CD4-positive, alpha-beta T cell treated with Interleukin-4 for 1 hour (primary cell): ENCODE measurements around the gene ARL15.

Experiments
- DNase-seq, 2 donors: peaks; one replicate each; pipeline ENCODE4 v3.0.0-alpha.2; 2020 to 2022

ARL15 gene

DNA sequence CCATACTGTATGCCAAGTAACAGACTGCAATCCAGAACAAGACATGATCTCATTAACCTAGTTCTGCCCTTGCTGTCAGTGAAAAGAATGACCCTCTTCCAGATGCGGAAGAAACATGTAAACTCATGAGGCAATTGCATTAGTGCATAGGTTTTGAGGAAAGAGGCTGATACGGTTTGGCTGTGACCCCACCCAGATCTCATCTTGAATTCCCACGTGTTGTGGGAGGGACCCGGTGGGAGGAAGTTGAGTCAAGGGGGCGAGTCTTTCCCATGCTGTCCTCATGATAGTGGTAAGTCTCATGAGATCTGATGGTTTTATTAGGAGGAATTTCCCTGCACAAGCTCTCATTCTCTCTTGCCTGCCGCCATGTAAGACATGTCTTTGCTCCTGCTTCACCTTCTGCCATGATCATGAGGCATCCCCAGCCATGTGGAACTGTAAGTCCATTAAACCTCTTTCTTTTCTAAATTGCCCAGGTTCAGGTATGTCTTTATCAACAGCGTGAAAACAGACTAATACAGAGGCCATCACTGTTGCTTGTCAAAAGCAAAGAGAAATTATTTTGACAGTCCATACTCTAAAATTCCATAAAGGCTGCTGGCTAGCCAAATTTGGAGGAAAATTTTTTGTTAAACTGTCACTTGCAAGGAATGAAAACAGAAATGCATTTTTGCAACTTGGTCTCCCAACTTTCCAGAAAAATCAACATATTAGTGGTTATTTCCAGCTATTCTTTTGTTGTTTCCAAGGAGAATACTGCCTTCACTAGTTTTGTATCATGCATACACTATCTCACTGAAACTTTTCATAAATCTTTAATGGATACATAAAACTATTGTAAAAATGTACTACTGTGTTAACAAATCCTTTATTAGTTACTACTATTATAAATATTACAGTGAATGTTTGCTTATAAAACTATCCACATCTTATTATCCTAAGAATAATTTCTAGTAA lies 3.2 kb upstream of the ARL15 start:
- peak in 1 of 2 donors; percentile 24 for DNase-seq

DNA sequence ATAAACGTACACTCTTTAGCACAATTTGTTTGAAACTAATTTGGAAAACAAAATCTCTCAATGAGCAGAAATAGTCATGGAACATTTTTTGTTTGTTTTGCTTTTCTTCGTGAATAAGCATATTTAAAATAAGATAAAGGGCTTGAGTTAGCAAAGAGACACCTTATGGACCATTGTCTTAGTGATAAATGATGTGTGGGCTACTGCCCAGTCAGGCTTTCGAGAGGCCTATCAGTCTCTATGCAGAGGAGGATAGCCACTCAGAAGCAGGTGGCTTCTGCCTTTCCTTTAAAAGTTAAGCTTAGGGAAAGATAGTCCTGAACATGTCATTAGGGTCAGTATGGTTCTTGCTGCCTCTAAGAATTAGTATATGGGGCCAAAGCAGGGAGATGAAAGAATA lies 2.1 kb upstream of the ARL15 start:
- DNase-seq, result no peak

DNA sequence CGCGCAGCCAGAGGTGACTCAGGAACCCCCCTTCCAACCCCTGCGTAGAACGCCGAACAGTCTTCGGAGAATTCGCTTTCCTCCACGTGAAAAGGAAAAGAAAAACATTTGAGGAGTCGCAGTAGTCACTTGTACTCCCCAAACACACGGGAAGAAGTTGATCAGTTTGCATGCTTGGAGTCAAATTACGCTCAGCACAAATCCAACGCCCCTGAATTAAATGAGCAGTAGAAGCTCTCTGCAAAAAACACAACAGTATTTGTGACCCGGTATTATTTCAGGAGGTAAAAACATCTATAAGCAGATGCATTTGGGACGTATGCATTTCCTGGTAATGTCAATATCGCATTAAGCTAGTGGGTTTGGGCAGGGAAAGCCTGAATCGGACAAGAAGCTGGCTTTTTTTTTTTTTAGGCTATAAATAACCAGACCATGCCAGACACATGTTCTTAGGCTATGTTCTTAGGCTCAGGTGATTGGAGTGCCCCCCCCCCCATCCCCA lies 854 bp upstream of the ARL15 start:
- DNase-seq, result peak in 1 of 2 donors; percentile 20

DNA sequence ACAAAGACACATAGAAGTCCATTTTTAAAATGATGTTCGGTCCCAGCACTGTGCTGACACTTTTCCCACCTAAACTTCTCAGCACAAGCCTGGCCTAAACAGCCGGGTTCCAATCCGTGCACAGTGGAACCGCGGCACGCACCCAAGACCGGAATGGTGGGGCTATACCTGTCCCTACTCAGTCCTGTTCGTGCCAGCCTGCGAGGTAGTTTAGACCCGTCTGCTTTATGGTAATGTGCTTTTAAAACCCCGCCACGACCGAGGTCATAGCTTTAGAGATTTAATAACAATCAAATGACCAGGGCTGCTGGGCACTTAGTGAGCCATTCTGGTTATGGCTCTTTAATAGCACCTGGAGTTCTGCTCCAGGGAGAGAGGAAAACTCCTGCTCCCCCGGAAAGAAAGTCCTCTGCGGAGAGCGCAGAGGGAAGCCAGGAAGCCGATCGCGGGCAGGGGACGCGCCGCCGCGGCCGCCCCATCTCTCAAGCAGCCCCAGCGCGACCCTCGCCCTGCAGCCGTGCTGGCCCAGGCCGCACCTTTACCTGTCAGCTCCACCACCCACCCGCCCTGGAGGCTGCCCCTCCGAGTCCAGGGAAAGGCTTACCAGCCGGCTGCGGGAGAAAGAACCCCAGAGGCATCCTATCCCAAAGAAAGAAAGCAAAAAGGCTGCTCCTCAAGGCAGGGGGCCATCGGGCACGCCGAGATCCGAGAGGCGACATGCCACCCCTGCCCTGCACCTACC lies 511 bp downstream of the ARL15 start:
- peak; percentile 15 to 27 for DNase-seq

DNA sequence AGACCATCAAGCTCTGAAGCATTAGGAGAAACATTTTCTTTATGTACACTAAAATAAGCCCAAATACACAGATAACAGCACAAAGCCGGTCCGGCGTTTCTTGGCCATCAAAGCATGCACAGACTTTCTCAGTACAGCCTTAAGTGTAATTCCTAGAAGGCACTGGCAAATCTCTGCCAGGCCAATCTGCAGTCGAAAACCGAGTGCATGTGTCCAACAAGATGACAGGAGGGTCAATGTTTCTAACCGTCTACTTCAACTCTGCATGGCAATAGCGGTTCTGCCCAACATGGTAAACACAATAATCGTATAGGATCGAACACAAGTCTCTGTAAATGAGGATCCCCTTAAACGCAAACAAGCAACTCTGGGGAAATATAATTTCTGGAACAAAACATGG lies 1.1 kb downstream of the ARL15 start:
- DNase-seq, result no peak

DNA sequence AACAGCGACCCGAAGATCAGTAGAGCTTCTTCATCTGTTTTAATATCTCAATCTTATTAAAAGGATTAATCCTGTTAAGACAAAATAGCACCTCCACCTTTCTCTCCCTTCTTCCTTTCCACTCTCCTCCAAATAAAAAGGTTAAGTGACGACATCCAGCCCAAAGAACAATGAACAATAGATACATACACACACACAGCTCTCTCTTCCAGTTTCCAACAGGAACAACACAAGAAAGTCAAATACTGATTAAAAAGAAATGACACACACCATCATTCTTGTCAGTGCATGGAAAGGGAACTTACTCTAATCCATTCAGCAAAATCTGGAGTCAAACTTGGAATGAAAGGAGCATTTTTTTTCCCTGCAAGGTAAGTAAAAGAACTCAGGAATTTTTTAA lies 2.8 kb downstream of the ARL15 start:
- DNase-seq, result no peak

DNA sequence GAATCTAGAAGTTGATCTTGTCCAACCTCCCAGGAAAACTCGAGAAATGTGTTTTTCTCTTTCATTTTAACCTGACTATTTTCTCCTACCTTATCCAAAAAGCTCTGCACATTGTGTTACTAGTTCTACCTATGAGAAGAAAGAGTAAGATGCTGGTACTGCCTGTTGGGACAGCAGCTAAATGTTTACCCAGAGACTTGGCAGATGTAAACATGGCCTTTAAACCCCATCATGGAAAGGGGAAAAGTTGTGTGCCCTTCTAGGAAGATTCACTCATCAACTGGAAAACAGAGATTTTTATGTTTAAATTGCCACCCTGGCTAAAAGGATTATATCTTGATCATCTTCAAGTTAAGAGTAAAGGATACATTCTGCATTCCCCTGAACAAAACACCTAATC lies 3.5 kb downstream of the ARL15 start:
- no peak for DNase-seq

DNA sequence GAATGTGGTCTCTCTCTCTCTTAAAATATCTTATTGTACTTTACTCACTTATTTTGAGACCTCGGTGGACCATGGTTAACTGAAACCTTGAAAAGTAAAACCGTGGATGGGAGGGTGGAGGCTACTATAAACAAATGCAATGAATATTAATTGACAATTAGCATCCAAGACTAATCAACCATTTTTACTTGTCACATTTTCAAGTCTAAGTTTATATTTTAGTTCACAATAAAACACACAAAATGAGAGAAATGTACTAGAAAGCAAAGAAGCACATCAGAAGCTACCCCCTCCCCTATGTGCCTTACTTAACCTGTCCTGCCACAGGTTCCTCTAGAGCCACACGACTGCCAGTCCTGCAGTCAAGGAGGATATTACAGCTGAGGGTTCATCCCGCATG lies 4.6 kb downstream of the ARL15 start:
- no peak for DNase-seq

DNA sequence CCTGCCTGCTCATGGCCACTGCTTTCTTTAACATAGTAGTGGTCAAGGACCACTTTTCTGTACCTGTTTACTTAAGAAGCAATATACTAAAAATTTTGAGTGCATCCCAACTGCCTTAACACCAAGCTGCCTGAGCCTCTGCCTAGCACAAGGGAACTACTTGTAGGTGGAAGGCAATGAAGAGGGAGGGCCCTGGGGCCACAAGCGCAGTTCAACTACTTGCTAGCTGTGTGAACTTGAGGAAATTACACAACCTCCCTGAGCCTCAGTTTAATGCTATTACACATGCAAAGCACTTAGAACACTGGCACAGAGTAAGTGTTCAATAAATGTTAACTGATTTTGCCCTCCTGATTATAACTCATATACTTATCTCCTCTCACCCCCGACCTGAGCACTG lies 6.3 kb downstream of the ARL15 start:
- DNase-seq, result peak in 1 of 2 donors; percentile 17

DNA sequence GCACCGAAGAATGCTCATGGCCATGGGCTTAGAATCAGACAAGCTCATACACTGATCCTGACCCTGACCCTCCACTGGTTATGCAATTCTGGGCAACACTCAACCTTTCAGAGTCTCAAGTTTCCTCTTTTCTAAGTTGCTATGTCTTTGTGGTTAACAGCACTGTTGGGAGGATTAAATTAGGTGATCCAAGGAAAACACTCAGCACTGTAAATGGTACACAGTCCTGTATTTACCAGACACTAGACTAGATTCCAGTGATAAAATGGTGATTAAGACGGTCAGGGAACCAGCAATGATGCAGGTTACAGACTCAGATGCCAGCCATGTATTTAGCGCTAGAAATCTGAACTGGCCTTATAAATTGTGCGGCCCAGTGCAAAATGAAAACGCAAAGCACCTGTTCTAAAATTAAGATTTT lies 8.1 kb downstream of the ARL15 start:
- DNase-seq, result peak in 1 of 2 donors; percentile 25

DNA sequence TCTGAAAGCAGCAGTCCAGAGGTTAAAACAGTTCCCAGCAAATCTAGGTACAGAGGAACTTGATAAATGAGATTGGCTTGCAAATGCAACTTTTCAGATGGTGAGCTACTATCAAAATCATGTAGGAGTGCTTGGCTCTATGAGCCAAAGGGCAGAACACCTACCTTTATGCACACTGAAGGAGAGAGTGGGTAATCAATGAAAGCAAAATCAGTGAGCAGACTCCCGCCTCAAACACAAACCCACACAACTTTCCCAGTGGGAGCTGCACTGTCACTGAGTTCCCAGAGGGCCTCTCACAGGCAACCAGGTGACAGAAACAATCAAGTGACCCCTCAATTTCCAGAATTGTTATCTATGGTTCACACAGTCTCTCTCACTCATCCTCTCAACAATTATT lies 8.5 kb downstream of the ARL15 start:
- DNase-seq, result no peak

DNA sequence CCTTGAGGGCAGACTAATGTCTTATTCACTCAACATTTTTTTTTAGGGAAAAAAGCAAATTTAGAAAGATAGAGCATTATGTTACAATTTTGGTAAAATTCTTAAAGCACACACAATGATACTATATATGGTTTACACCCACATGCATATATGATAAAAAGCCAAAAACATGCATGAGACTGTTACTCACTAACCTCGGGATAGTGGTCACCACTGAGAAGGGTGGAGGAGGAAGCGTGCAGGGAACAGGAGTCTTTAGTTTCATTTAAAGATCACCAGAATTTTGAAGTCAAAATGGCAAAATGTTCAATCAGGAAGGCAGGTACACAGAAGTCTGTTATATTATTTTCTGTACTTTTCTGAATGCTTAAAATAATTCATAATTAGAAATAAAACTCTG lies 9.2 kb downstream of the ARL15 start:
- no peak for DNase-seq

DNA sequence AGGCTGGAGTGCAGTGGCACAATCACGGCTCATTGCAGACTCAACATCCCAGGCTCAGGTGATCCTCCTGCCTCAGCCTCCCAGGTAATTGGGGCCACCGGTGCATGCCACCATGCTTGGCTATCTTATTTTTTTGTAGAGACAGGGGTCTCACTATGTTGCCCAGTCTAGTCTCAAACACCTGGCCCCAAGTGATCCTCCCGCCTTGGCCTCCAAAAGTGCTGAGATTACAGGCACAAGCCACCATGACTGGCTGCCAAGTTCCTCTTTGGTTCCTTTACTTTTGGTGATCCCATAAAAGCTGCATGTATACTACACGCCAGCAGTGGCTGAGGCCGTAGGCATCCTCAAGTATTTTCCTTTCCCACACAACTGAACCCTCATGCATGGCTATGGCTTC lies 11.4 kb downstream of the ARL15 start:
- DNase-seq, result no peak

DNA sequence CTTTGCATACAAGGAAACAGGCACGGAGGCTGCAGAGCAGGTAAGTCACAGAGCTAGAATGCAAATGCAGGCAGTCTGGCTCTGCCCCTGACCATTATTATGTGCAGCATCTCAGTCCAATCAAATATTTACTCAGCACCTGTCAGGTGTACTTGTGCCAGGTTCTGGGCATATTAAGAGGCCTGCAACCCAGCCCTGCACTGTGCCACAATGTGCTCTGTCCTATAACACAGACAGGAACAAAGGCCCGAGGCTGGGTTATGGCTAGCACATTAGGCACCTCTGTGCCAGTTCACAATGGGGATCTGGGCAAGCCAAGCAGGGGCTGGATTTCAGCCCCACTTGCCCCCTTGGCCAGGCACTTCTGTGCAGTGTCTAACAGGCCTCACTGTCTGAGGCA lies 14.0 kb downstream of the ARL15 start:
- no peak for DNase-seq

DNA sequence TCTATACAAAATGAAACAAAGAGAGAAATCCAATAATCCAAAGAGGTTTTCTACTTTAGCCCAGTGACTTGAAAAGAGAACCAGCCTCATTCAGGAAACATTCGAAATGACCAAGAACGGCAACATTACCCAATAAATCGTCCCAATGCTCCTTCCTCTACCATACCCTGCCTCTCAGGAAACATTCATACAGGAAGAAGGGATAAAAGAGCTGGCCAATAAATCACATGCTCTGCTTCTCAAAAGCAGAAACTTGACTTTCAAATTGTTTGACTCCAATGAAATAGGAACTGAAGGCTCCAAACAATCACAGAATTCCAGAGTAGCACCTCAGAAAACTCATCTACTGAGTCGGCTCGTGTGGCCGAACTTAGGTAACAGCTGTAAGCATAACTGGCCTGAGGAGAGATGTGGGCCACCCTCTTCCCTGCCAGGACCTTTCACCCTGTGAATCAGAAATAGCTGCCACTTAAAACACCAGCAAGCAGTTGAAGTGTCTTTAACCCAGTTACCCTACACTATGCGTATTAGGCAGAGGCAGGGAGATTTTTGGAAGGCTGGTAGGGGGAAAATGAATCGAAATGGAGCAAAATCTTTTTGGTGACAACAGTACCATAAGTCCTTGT lies 14.6 kb downstream of the ARL15 start:
- DNase-seq, result no peak

DNA sequence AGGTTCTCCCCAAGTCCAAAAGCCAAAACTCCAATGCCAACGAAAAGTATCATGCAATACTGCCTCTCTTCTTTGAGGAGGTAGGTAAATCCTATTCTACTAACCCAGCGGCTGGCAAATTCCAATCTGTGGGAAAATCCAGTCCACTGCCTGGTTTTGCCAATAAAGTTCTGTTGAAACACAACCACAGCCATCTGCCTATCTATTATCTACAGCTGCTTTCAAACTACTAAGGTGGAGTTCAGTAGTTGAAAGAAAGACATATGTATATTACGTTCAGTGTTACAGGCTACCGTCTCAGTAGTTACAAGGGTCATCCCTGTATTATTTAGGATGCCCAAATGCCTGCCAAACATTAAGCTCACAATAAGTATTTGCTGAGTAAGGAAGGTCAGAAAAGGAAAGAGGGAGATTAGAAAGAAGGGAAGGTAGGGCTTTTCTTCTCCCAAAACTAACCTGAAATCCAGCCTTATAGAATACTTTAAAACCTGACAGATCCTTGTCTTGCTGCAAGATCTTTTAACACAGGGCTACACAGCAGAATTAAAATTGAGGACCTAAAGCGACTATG lies 16.2 kb downstream of the ARL15 start:
- DNase-seq, result no peak

DNA sequence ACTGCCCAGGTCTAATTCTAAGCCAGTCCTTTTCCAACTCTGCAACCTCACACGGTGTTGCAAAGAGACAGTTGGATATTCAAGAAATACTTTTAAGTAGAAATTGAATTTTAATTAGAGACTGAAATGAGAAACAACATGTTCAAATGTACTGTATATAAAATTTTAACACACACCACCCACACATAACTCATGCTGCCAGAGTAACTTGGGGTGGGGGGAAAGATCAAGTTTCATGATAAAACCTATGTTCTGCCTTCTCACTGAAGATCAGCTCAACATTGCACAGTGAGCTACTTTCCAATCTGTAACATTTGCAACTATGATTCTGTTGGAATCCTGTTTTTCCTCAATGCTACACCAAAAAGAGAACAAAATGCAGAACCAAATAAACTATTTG lies 17.5 kb downstream of the ARL15 start:
- no peak for DNase-seq

DNA sequence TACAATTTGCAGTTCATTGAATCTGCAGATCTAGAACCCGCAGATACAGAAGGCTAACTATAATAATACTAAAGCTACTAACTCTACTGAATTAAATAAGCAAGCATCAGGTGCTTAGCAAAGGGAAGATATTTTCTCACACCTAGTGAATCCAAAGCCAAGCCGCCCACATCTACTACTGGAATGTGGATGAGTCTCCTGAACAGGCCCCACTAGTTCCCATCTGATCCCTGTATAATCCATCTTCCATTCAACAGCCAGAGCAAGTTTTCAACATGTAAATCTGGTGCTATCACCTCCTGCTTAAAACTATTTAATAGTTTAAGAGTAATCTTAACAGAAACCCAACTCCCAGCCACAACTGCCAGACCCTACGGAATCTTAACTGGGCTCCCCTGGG lies 18.9 kb downstream of the ARL15 start:
- no peak for DNase-seq

DNA sequence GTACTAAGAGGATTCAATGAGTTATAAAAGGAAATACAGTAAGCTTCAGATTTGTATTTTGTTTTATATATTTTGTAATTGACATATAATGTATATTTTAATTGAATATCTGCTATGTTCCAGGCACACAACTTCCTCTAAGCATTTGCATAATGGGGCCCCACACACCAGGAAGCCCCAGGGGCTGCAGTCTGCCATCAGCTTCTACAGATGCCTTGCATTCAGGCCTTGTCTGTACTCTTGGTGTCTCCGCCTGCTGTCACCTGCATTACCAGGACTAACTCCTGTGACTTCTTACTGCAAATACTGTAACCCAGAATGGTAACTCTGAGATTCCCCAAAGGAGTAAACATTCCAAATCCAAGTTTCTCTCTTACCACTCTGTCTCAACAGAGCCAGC lies 20.6 kb downstream of the ARL15 start:
- DNase-seq, result no peak

DNA sequence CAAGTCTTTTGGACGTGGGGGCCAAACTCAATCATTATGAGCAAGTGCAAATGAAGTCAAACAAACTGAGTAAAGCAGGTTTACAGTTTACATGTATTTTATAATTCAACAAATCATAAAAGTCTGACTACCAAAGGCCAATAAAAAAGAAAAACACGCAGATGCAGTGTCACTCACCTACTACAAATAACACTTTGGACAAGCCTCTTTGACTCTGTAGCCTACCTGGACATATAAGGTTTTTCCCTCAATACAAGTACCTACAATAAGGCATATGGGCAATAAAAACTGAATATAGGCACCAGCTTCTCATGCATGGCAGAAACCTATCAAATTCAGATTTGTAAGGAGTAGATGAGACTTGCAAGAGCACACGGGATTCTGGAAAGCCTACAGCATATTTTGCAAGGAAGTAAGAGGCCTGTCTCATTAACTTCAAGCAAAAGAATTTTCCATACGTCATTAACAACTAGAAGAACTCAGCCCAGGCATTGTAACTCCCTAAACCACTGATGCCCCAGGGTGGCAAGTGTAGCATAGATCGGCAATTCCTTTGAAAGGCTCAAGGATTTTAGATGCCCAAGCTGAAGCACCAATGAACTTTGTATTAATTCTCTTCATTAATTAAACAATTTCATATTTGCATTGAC lies 21.7 kb downstream of the ARL15 start:
- DNase-seq, result no peak

DNA sequence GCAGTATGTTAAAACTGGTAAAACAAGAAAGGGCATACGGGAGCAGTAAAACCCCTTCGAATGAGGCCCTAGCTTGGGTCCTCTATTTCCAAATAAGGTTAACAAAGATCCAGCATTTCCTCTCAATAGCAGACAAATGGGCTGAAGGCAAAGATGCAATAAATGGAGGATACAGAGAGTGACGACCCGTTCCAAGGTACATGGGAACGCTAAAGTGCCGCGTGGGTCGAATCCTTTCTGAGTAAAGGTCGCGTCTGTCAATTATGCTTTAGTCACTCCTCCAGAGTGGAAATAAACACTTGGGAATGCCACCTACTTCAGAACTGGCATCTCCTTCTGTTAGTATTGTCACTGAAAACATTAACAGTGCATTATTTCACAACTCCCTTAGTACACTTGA lies 24.7 kb downstream of the ARL15 start:
- DNase-seq, result no peak

DNA sequence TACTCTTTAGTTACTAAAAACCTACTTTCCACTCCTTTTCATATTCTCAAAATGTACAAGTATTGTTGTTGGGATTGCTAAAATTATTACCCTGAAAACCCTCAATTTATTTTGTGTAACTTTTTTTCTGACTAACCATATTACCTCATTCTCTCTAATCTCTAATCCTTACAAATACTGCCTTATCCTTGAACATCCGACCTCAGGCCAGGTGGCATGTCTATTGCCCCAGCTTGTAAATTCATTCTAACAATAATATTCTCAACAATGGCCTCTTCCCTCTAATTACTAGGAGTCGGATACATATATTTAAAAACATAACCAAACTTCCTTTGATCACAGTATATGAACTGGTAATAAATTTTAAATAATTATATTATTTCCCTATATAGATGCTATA lies 25.8 kb downstream of the ARL15 start:
- DNase-seq, result no peak

DNA sequence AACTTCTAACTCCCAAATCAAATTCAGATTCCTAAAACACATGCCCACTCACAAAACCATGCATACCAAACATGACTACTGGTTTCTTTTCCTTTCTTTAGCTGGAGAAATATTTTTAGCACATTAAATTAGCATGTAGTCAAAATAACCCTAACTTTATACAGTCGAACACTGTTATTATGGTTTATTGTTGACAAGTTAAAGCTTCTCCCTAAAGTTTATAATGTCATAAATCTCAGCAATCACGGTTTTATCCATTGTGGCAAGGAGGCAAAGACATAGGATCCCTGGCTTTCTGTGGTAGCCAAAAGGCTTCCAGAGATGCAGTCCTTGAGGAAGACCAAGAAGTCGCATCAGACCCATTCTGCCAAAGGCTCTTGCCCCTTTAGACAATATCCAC lies 27.5 kb downstream of the ARL15 start:
- no peak for DNase-seq
